A549 (cell line): Measurements from ENCODE around the gene PLPP3.

Experiments
- CEBPB ChIP-seq, 2 experiments: fragments of >200 bp in 1 of 2; sonication (Bioruptor Twin) in 1 of 2; formaldehyde crosslinking in 1 of 2; IDR thresholded peaks; 2 replicates each; pipeline ENCODE4 v1.6.1; 2012 to 2016
- CTCF ChIP-seq: fragments of >200 bp; sonication (Bioruptor Twin); formaldehyde crosslinking; IDR thresholded peaks from 3 replicates; pipeline ENCODE4 v1.5.1; 2016
- ESRRA ChIP-seq: fragments of 150-350 bp; IDR thresholded peaks from 2 replicates; pipeline ENCODE4 v1.6.1; 2014; ENCODE audit warnings: mild to moderate bottlenecking, low read length, borderline replicate concordance
- HEYL ChIP-seq: fragments of 250-450 bp; sonication (Bioruptor Pico); IDR thresholded peaks from 2 replicates; pipeline ENCODE4 v1.8.0; 2021; ENCODE audit warnings: mild to moderate bottlenecking, moderate library complexity
- JUN ChIP-seq, 2 experiments: fragments of >200 bp; sonication (Bioruptor Twin); formaldehyde crosslinking; IDR thresholded peaks; 2 replicates in 1 of 2; 3 replicates in 1 of 2; pipeline ENCODE4 v1.6.1; 2016 to 2017
- RAD21 ChIP-seq, 2 experiments: fragments of >200 bp in 1 of 2; sonication (Bioruptor Twin) in 1 of 2; formaldehyde crosslinking in 1 of 2; IDR thresholded peaks in 1 of 2; conservative IDR thresholded peaks in 1 of 2; 2 replicates in 1 of 2; 3 replicates in 1 of 2; pipeline ENCODE4 v1.6.1; 2012 to 2018; ENCODE audit warnings: inconsistent platforms in 1 of 2
- TF ChIP-seq, protein P1 (sequence below): fragments of 450-650 bp; IDR thresholded peaks from 2 replicates; pipeline ENCODE4 v1.6.1; 2014; ENCODE audit warnings: antibody characterized with exemption

- no peak for TF ChIP-seq JUN (IDR thresholded peaks at IDR 0.05)
- no peak for TF ChIP-seq ESRRA
- TF ChIP-seq HEYL (CRISPR knock-in tag): no peak
- TF ChIP-seq CEBPB (IDR thresholded peaks at IDR 0.05): no peak
- TF ChIP-seq, protein P1, sequence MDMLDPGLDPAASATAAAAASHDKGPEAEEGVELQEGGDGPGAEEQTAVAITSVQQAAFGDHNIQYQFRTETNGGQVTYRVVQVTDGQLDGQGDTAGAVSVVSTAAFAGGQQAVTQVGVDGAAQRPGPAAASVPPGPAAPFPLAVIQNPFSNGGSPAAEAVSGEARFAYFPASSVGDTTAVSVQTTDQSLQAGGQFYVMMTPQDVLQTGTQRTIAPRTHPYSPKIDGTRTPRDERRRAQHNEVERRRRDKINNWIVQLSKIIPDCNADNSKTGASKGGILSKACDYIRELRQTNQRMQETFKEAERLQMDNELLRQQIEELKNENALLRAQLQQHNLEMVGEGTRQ: no peak
- no peak for TF ChIP-seq RAD21 (conservative IDR thresholded peaks at IDR 0.05 in 1 of 2, IDR thresholded peaks at IDR 0.05 in 1 of 2)
- no peak for TF ChIP-seq CTCF
Measured at GRCh38 chr1:56537660-56538059, 41.7 kb downstream of the PLPP3 start.
